ENCODE data around the gene SPOP.

The SPOP gene

GRCh38 chr17:49717371-49717861 lies 39.5 kb upstream of the SPOP start:
- Histone ChIP-seq H3K36me3 (peaks cover 92% of the 10 kb centered on the region), H3K27ac (no peak overlapping the region), H3K4me1 (ENCODE audit: control insufficient read depth in 1 of 2, insufficient read depth in 1 of 2, low read depth in 1 of 2, low read length in 1 of 2) (no peaks in the 10 kb centered on the region), H3K4me3 (ENCODE audit: low read depth in 1 of 2, low read length in 1 of 2) (no peak overlapping the region), H3K9me3 (no peaks in the 10 kb centered on the region), H3K27me3 (no peaks in the 10 kb centered on the region)
- no peak for TF ChIP-seq CTCF (IDR thresholded peaks at IDR 0.05)

- TF ChIP-seq CTCF (IDR thresholded peaks at IDR 0.05) = no peak
- Histone ChIP-seq H3K27me3 (no peaks in the 10 kb centered on the region), H3K36me3 (peaks cover 94% of the 10 kb centered on the region), H3K9me3 (no peaks in the 10 kb centered on the region), H3K4me3 (ENCODE audit: low read depth in 1 of 2, low read length in 1 of 2) (no peak overlapping the region), H3K4me1 (ENCODE audit: control insufficient read depth in 1 of 2, insufficient read depth in 1 of 2, low read depth in 1 of 2, low read length in 1 of 2) (no peaks in the 10 kb centered on the region), H3K27ac (no peak overlapping the region)
Measured at GRCh38 chr17:49716668-49717364, 38.9 kb upstream of the SPOP start.

- no peak for TF ChIP-seq CTCF (IDR thresholded peaks at IDR 0.05)
- H3K4me1 ChIP-seq (ENCODE audit: control insufficient read depth in 1 of 2, insufficient read depth in 1 of 2, low read depth in 1 of 2, low read length in 1 of 2) = no peaks in the 10 kb centered on the region
- peaks cover 92% of the 10 kb centered on the region for H3K36me3 ChIP-seq
- no peaks in the 10 kb centered on the region for H3K27me3 ChIP-seq
- no peak overlapping the region for H3K27ac ChIP-seq
- H3K9me3 ChIP-seq = no peaks in the 10 kb centered on the region
- H3K4me3 ChIP-seq (ENCODE audit: low read depth in 1 of 2, low read length in 1 of 2) = no peak overlapping the region
Measured at GRCh38 chr17:49715717-49716279, 37.9 kb upstream of the SPOP start.

GRCh38 chr17:49715216-49715615 lies 37.3 kb upstream of the SPOP start:
- Histone ChIP-seq H3K4me3 (ENCODE audit: low read depth in 1 of 2, low read length in 1 of 2) (no peak overlapping the region), H3K9me3 (no peaks in the 10 kb centered on the region), H3K27ac (peak overlapping the region; percentile 2), H3K36me3 (peaks cover 92% of the 10 kb centered on the region), H3K4me1 (ENCODE audit: control insufficient read depth in 1 of 2, insufficient read depth in 1 of 2, low read depth in 1 of 2, low read length in 1 of 2) (no peaks in the 10 kb centered on the region), H3K27me3 (no peaks in the 10 kb centered on the region)
- no peak for TF ChIP-seq CTCF (IDR thresholded peaks at IDR 0.05)

- TF ChIP-seq CTCF (IDR thresholded peaks at IDR 0.05) = no peak
- H3K27me3 ChIP-seq = no peaks in the 10 kb centered on the region
- peaks cover 52% of the 10 kb centered on the region for H3K36me3 ChIP-seq
- peak overlapping the region; percentile 84 to 90 for H3K4me3 ChIP-seq (ENCODE audit: low read depth in 1 of 2, low read length in 1 of 2)
- H3K27ac ChIP-seq = peak overlapping the region; percentile 91
- no peaks in the 10 kb centered on the region for H3K9me3 ChIP-seq
- H3K4me1 ChIP-seq (ENCODE audit: control insufficient read depth in 1 of 2, insufficient read depth in 1 of 2, low read depth in 1 of 2, low read length in 1 of 2) = peaks cover 19 to 21% of the 10 kb centered on the region in 2 experiments
Measured at GRCh38 chr17:49708515-49709183, 30.8 kb upstream of the SPOP start.

Data from neutrophil (primary cell).